Measurements from ENCODE around the gene CDYL.

CDYL gene

DNA sequence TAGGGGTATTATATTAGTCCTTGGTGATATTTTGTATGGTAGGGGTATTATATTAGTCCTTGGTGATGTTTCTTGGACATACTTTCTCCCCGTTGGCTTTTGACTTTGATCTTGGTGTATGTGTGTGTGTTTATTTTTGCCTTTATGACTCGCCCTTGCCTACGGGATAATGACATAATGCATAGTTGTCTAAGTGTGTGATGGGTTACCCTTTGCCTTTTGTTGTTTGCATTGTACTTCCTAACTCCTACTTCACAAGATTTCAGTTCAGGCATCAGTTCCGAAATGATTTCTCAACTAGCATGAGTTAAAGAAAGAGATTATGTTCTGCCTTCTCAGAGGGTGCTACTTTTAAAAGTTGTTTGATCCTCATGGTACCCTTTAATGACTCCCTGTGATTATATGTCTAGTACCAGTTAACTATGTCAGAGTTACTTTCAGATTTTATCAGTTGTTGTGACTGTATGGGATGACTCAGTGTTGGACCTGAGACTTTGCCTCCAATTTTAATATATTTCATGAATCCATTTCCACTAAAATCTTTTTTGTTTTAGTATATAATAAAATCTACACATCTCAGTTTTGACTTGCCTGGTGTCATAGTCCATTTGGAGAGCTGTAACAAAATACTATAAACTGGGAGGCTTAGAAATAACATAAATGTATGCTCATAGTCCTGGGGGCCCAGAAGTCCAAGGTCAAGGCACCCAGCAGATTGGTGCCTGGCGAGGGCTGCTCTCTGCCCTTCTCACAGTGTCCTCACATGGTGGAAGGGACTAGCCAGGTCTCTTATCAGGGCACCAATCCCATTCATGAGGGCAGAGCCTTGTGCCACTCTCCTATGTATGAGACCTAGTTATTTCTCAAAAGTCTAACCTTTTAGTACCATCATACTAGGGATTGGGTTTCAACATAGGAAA, 34.1 kb downstream of the CDYL start:
- H3K4me3 ChIP-seq (ENCODE audit: low read depth, low read length), result no peak overlapping the region
- TF ChIP-seq, protein P1, sequence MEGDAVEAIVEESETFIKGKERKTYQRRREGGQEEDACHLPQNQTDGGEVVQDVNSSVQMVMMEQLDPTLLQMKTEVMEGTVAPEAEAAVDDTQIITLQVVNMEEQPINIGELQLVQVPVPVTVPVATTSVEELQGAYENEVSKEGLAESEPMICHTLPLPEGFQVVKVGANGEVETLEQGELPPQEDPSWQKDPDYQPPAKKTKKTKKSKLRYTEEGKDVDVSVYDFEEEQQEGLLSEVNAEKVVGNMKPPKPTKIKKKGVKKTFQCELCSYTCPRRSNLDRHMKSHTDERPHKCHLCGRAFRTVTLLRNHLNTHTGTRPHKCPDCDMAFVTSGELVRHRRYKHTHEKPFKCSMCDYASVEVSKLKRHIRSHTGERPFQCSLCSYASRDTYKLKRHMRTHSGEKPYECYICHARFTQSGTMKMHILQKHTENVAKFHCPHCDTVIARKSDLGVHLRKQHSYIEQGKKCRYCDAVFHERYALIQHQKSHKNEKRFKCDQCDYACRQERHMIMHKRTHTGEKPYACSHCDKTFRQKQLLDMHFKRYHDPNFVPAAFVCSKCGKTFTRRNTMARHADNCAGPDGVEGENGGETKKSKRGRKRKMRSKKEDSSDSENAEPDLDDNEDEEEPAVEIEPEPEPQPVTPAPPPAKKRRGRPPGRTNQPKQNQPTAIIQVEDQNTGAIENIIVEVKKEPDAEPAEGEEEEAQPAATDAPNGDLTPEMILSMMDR (IDR thresholded peaks at IDR 0.05; ENCODE audit: borderline replicate concordance, insufficient read depth, low read depth, low read length), result no peak

DNA sequence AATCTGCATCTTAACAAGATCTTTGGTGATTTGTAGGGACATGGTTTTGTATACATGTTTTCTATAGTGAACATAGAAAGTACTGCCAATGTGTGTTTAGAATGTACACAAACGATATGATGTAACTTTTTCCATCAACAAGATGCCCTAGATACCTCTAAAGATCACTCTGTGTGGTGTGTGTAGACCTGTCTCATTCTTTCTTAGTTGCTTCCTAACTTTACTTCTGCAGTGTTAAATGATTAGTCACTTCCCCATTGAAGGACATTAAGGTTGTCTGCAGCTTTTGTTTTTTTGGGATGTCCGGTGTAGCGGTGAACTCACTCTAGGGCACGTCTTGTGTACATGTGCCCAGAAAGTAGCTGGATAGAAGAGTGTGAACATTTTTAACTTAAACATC, 35.9 kb downstream of the CDYL start:
- TF ChIP-seq, protein P1 (IDR thresholded peaks at IDR 0.05; ENCODE audit: borderline replicate concordance, insufficient read depth, low read depth, low read length), result no peak
- H3K4me3 ChIP-seq (ENCODE audit: low read depth, low read length), result no peak overlapping the region

DNA sequence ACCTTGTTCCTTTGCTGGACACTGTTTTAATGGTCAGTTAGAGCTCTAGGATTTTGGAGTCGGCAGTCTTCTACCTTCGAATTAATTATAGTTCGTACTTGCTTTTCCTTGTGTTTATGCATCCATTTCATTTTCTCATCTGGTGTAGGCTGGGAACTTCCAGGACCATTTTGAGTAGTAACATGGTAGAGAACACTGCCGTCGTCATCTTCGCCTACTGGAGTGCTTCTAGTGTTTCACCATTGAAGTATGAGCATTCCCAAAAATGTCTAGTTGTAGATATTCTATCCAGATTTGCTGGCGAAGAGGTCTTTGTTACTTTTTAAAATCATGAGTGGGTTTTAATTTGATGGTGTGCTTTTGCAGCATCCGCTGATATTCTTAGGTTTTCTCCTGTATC, 36.9 kb downstream of the CDYL start:
- no peak overlapping the region for H3K4me3 ChIP-seq (ENCODE audit: low read depth, low read length)
- TF ChIP-seq, protein P1 (IDR thresholded peaks at IDR 0.05; ENCODE audit: borderline replicate concordance, insufficient read depth, low read depth, low read length), result no peak

DNA sequence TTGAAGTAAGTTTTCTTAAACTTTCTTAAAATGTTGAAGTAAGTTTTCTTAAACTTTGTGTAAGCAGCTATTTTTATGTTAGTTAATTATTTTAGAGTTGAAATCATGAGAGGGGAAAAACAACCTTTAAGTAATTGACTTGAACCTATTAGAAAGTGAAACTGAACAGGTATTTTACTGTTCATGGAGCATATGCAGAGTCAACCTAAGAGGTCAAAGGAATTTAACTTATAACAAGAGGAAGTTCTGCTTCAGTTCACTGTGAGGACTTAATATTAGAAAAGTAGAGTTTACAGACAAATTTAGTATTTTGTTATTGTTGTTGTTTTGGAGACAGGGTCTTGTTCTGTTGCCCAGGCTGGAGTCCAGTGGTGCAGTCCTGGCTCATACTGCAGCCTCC, 38.0 kb downstream of the CDYL start:
- TF ChIP-seq, protein P1 (IDR thresholded peaks at IDR 0.05; ENCODE audit: borderline replicate concordance, insufficient read depth, low read depth, low read length), result no peak
- H3K4me3 ChIP-seq (ENCODE audit: low read depth, low read length), result no peak overlapping the region

DNA sequence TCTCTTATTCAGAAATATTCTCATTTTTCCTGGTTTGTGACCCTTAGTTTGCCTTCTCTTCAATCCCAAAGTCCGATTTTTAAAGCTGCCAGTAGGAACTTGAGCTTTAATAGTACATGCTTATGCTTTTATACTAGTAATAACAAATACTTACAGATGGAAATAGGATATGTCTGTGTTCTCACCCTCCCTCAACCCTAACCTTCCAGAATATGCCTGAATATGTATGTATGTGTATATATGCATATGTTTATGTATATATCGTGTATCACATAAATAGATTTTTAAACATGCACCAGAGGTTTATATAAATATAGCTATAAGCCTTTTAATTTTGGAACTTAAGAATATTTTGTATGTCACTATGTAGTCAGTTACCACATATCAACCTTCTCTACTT, 38.8 kb downstream of the CDYL start:
- H3K4me3 ChIP-seq (ENCODE audit: low read depth, low read length), result no peak overlapping the region
- TF ChIP-seq, protein P1 (IDR thresholded peaks at IDR 0.05; ENCODE audit: borderline replicate concordance, insufficient read depth, low read depth, low read length), result no peak

DNA sequence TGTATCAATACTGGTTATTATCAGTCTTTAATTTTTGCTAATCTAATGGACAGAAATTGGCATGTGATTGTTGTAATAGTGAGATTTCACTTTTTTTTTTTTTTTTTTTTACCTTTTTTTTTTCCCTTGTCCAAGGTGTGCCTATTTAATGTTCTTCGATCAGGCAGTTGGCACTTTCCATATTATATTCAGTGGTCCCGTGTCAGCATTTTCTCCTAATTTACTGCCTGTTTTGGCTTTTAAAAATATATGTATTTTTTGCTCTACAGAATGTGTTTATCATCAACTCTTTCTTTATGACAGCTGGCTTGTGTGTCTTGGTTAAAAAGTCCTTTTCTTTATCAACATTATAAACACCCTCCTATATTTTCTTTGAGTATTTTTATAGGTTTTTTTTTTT, 39.4 kb downstream of the CDYL start:
- no peak overlapping the region for H3K4me3 ChIP-seq (ENCODE audit: low read depth, low read length)
- TF ChIP-seq, protein P1 (IDR thresholded peaks at IDR 0.05; ENCODE audit: borderline replicate concordance, insufficient read depth, low read depth, low read length), result no peak

DNA sequence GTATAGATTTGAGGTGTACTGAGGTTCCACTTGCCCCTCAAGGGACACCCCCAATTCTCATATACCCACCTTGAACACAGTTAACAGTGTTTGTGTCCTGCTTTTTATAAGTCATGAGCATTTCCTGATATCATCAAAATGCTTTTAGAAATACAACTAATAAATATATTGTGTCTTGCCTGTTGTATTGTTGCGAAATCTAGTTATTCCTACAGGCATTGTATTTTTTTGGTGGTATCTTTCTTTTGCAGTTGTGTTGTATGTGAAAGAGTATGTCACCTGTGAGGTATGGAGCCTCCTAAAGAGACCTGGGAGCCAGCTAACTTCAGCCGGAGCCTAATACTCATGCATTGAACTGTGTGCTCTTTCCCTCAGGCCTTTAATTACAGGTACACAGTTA, 40.7 kb downstream of the CDYL start:
- H3K4me3 ChIP-seq (ENCODE audit: low read depth, low read length), result no peak overlapping the region
- TF ChIP-seq, protein P1 (IDR thresholded peaks at IDR 0.05; ENCODE audit: borderline replicate concordance, insufficient read depth, low read depth, low read length), result no peak
